Caco-2 (cell line): ENCODE measurements around the gene TACR1. TPM values are rescaled to one million over a fixed set of nuclear protein-coding genes. Genes with fewer than 3 reads are reported as not detected.
"Not testable (repeated sequence)": the region's sequence is repeated elsewhere in the genome, so short reads cannot be mapped to it uniquely, and the experiment has no call there.

Experiments used
- Bru-seq: library from RNA; stranded (reverse); fragments of 400-500 nt; gene quantifications from one replicate; lab custom pipeline; 2021; lab: Mats Ljungman, UMichigan
- BruChase-seq, 2 experiments: library from RNA; stranded (reverse); fragments of 400-500 nt; gene quantifications; one replicate each; lab custom pipeline; 2021; lab: Mats Ljungman, UMichigan
- BruUV-seq: library from RNA; stranded (reverse); fragments of 400-500 nt; replicated peaks from 2 replicates; lab custom pipeline; 2021; lab: Mats Ljungman, UMichigan
- CTCF ChIA-PET: fragments of 300-600 bp; sonication (Branson Sonifier 250); formaldehyde crosslinking; loops from one replicate; lab custom pipeline; 2022; ENCODE audit warnings: antibody characterized with exemption; lab: Charles Lee
- POLR2A ChIA-PET: fragments of 300-600 bp; sonication (Branson Sonifier 250); formaldehyde crosslinking; loops from one replicate; lab custom pipeline; 2022; ENCODE audit warnings: antibody characterized with exemption; lab: Charles Lee
- DNase-seq, 2 experiments: peaks; one replicate each; pipeline versions ENCODE4 v3.0.0 to v3.0.0-alpha.2; 2020 to 2022
- H3K27me3 ChIP-seq: replicated peaks from 2 replicates; pipeline ENCODE4 v1.6.0; 2011; ENCODE audit warnings: low read length; ENCODE audit not compliant: control insufficient read depth, insufficient read depth
- H3K36me3 ChIP-seq: 2 replicates; pipeline ENCODE4 v1.5.1; 2011; ENCODE audit warnings: low read length; ENCODE audit not compliant: control insufficient read depth, insufficient read depth
- H3K4me1 ChIP-seq: fragments of 250-450 bp; sonication (Bioruptor Pico); 2 replicates; pipeline ENCODE4 v1.5.1; 2020; ENCODE audit warnings: mild to moderate bottlenecking
- H3K4me3 ChIP-seq: 2 replicates; pipeline ENCODE4 v1.5.1; 2011; ENCODE audit warnings: low read depth, mild to moderate bottlenecking, control low read depth, low read length
- H3K9me3 ChIP-seq: fragments of 250-450 bp; sonication (Bioruptor Pico); 2 replicates; pipeline ENCODE4 v1.5.1; 2020; ENCODE audit warnings: mild to moderate bottlenecking, moderate library complexity
- H3K27ac Mint-ChIP-seq: one replicate; pipeline ENCODE4 v1.8.0; 2022; ENCODE audit warnings: mixed read lengths; ENCODE audit not compliant: unreplicated experiment
- H3K27me3 Mint-ChIP-seq: one replicate; pipeline ENCODE4 v1.8.0; 2022; ENCODE audit warnings: mixed read lengths; ENCODE audit not compliant: insufficient read depth, unreplicated experiment
- H3K36me3 Mint-ChIP-seq: one replicate; pipeline ENCODE4 v1.8.0; 2022; ENCODE audit warnings: mild to moderate bottlenecking, mixed read lengths; ENCODE audit not compliant: insufficient read depth, unreplicated experiment
- H3K4me1 Mint-ChIP-seq: one replicate; pipeline ENCODE4 v1.8.0; 2022; ENCODE audit warnings: low read depth, mixed read lengths; ENCODE audit not compliant: unreplicated experiment
- H3K4me3 Mint-ChIP-seq: one replicate; pipeline ENCODE4 v1.8.0; 2022; ENCODE audit warnings: mild to moderate bottlenecking, moderate library complexity, mixed read lengths; ENCODE audit not compliant: unreplicated experiment
- H3K9me3 Mint-ChIP-seq: one replicate; pipeline ENCODE4 v1.8.0; 2022; ENCODE audit warnings: mixed read lengths; ENCODE audit not compliant: unreplicated experiment
- intact Hi-C: fragments of 100-400 bp; cut with micrococcal nuclease; formaldehyde crosslinking; loops from one replicate; pipeline ENCODE4 v1.10.0; 2022; ENCODE audit not compliant: unreplicated experiment
- long read RNA-seq: library from polyadenylated mRNA; stranded (forward); transcript quantifications from one replicate; pipeline ENCODE4 v2.0.0, GENCODE V29; 2022
- total RNA-seq: library from RNA; stranded (reverse); gene quantifications from 2 replicates; pipeline ENCODE4 v1.2.3, GENCODE V29; 2022
- TF ChIP-seq, protein P1 (sequence below), 2 experiments: fragments of 200-600 bp in 1 of 2; IDR thresholded peaks; 1 replicate in 1 of 2; 2 replicates in 1 of 2; pipeline versions ENCODE4 v1.5.1 to v1.8.0; 2011 to 2022; ENCODE audit warnings: antibody characterized with exemption in 1 of 2, control low read depth in 1 of 2, inconsistent platforms in 1 of 2, low read depth in 1 of 2, low read length in 1 of 2, mild to moderate bottlenecking in 1 of 2, moderate library complexity in 1 of 2; ENCODE audit not compliant: insufficient read depth in 1 of 2, severe bottlenecking in 1 of 2, unreplicated experiment in 1 of 2

TACR1 gene
- total RNA-seq (0.07 TPM in 2 replicates), Bru-seq, nascent RNA (percentile 16 among the genes with signal in this experiment), BruChase-seq, experiment 1, labeled RNA remaining after a 2-hour chase (percentile 9 among the genes with signal in this experiment), BruChase-seq, experiment 2, labeled RNA remaining after a 6-hour chase (percentile 11 among the genes with signal in this experiment)
- long read RNA-seq, partial matches to known transcripts: 0 of 1 reads
- long read RNA-seq, other reads (novel, unspliced or antisense): 1 of 1 reads

DNA sequence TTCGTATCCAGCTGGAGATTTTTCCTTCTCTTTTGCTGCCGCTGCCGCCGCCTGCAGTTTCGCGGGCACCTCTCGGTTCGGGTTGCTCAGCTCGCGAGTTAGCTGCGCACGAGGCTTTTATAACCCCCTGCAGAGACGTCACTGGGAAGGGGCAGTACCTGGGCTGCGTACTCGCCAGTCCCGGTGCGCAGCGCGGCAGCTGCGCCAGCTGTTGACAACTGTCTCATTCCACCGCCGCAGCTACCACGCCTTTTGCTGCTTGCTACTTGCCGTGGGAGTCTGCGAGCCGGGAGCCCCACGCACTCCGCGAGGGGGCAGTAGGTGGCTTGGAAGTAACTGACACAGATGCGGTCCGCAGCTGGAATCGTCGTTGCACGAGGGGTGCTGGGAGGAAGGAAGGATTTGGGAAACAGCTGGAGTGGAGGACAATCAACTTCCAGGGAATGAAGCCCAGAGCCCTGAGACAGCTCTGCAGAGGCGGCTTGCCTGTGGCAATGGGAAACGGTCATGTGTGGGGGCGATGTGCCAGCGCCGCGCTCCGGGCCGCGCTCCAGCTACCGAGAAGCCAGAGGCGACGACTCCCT, at the start of gene TACR1:
TACR1 (minus strand) TSS at position 93 of the 584 bp plus-strand sequence. CDS start 586 bp downstream, outside the sequence.
- peaks cover 6% of the 10 kb centered on the region for H3K4me1 Mint-ChIP-seq
- Histone ChIP-seq H3K4me1 (peaks cover 15% of the 10 kb centered on the region; the same call in 1 of the 2 replicates), H3K27me3 (peaks cover 9% of the 10 kb centered on the region), H3K4me3 (peak within 1 kb of the TSS; percentile 21), H3K36me3 (no peaks in the 10 kb centered on the region), H3K9me3 (no peaks in the 10 kb centered on the region)
- ChIA-PET POLR2A (no interaction called here), CTCF (interaction anchor here (0.6 to 1.5 kb wide), 9 partner anchors 10 to 509 kb away, joined by 3 to 5 read pairs (median 3); no protein-coding TSS in a partner anchor)
- H3K27me3 Mint-ChIP-seq: peaks cover 18% of the 10 kb centered on the region
- TF ChIP-seq, protein P1, sequence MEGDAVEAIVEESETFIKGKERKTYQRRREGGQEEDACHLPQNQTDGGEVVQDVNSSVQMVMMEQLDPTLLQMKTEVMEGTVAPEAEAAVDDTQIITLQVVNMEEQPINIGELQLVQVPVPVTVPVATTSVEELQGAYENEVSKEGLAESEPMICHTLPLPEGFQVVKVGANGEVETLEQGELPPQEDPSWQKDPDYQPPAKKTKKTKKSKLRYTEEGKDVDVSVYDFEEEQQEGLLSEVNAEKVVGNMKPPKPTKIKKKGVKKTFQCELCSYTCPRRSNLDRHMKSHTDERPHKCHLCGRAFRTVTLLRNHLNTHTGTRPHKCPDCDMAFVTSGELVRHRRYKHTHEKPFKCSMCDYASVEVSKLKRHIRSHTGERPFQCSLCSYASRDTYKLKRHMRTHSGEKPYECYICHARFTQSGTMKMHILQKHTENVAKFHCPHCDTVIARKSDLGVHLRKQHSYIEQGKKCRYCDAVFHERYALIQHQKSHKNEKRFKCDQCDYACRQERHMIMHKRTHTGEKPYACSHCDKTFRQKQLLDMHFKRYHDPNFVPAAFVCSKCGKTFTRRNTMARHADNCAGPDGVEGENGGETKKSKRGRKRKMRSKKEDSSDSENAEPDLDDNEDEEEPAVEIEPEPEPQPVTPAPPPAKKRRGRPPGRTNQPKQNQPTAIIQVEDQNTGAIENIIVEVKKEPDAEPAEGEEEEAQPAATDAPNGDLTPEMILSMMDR (IDR thresholded peaks at IDR 0.05; ENCODE audit: insufficient read depth in 1 of 2, low read depth in 1 of 2, low read length in 1 of 2, severe bottlenecking in 1 of 2, unreplicated experiment in 1 of 2): peak; percentile 49 to 69
- intact Hi-C loops: loop anchor here (1.0 to 5.0 kb wide), 4 partner anchors 47 to 282 kb away; no protein-coding TSS in a partner anchor
- H3K36me3 Mint-ChIP-seq: no peaks in the 10 kb centered on the region
- H3K27ac Mint-ChIP-seq: no peak within 1 kb of the TSS
- no TSS peak for BruUV-seq
- peak; percentile 76 to 78 for DNase-seq
- H3K9me3 Mint-ChIP-seq: no peaks in the 10 kb centered on the region
- peak within 1 kb of the TSS; percentile 75 for H3K4me3 Mint-ChIP-seq

DNA sequence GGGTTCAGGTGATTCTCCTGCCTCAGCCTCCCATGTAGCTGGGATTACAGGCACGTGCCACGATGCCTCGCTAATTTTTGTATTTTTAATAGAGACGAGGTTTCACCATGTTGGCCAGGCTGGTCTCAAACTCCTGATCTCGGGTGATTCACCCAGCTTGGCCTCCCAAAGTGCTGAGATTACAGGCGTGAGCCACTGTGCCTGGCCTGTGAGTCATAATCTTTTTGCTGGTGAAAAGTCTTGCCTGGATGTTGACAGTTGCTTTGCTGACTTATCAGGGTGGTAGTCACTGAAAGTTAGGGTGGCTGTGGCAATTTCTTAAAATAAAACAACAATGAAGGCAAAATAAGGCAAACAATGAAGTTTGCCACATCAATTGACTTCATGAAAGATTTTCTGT, 49.3 kb upstream of the TACR1 start:
- H3K4me3 Mint-ChIP-seq, H3K4me1 ChIP-seq, H3K27me3 Mint-ChIP-seq, H3K4me3 ChIP-seq, BruUV-seq, H3K9me3 ChIP-seq, H3K4me1 Mint-ChIP-seq, H3K27ac Mint-ChIP-seq, intact Hi-C loops, DNase-seq, CTCF ChIA-PET, H3K36me3 ChIP-seq, H3K27me3 ChIP-seq, POLR2A ChIA-PET, H3K36me3 Mint-ChIP-seq: not testable (repeated sequence)
- H3K9me3 Mint-ChIP-seq: peaks cover 20% of the 10 kb centered on the region

- no TSS peak for BruUV-seq
- no peak overlapping the region for H3K4me3 Mint-ChIP-seq
- no peaks in the 10 kb centered on the region for H3K4me1 ChIP-seq
- TF ChIP-seq, protein P1 (IDR thresholded peaks at IDR 0.05; ENCODE audit: insufficient read depth in 1 of 2, low read depth in 1 of 2, low read length in 1 of 2, severe bottlenecking in 1 of 2, unreplicated experiment in 1 of 2): no peak
- DNase-seq: no peak
- no peaks in the 10 kb centered on the region for H3K36me3 Mint-ChIP-seq
- H3K27me3 Mint-ChIP-seq: peaks cover 5% of the 10 kb centered on the region
- intact Hi-C loops: no loop called here
- H3K9me3 ChIP-seq: peaks cover 10% of the 10 kb centered on the region; the same call in 1 of the 2 replicates
- POLR2A ChIA-PET: no interaction called here
- no peaks in the 10 kb centered on the region for H3K27me3 ChIP-seq
- H3K27ac Mint-ChIP-seq: no peak overlapping the region
- no peak overlapping the region for H3K4me3 ChIP-seq
- H3K4me1 Mint-ChIP-seq: no peaks in the 10 kb centered on the region
- H3K9me3 Mint-ChIP-seq: peaks cover 35% of the 10 kb centered on the region
- no peaks in the 10 kb centered on the region for H3K36me3 ChIP-seq
- CTCF ChIA-PET: no interaction called here
Measured at GRCh38 chr2:75246441-75247167, 47.3 kb upstream of the TACR1 start.
